B cell (primary cell): Measurements from ENCODE around the gene SGCD. TPM values are rescaled to one million over a fixed set of nuclear protein-coding genes. Genes with fewer than 3 reads are reported as not detected.

Source experiments
- ATAC-seq: fragments of 200-7000 bp; cut with Tn5 transposase; one replicate; pipeline ENCODE4 v1.10.0; 2021; ENCODE audit warnings: low read depth, mild to moderate bottlenecking, moderate number of reproducible peaks, moderate library complexity
- CTCF ChIA-PET: fragments of 350-600 bp; sonication (Branson Sonifier 250); formaldehyde crosslinking; loops from one replicate; lab custom pipeline; 2021; ENCODE audit warnings: antibody characterized with exemption, inconsistent platforms; lab: Charles Lee
- POLR2A ChIA-PET: fragments of 350-600 bp; sonication (Branson Sonifier 250); formaldehyde crosslinking; loops from one replicate; lab custom pipeline; 2021; ENCODE audit warnings: antibody characterized with exemption; lab: Charles Lee
- DNase-seq: peaks from one replicate; pipeline ENCODE4 v3.0.0; 2013
- H2AFZ ChIP-seq: 2 replicates; pipeline ENCODE4 v1.6.1; 2012; ENCODE audit warnings: mild to moderate bottlenecking, low read depth, low read length; ENCODE audit not compliant: insufficient read depth, poor library complexity, severe bottlenecking
- H3K27ac ChIP-seq, 2 donors: 1 replicate in 1 of 2; 2 replicates in 1 of 2; pipeline ENCODE4 v1.5.1; 2012 to 2013; ENCODE audit warnings: low read length in 2 of 2, mild to moderate bottlenecking in 2 of 2, moderate library complexity in 1 of 2
- H3K27me3 ChIP-seq, 4 experiments: fragments of 200-600 bp in 1 of 4; sonication (generic) in 1 of 4; replicated peaks in 1 of 4; 1 replicate in 2 of 4; 2 replicates in 2 of 4; pipeline versions ENCODE4 v1.6.1 to v1.7.0; 2013 to 2016; ENCODE audit warnings: low read length in 3 of 4, mild to moderate bottlenecking in 2 of 4, mixed read lengths in 1 of 4, moderate library complexity in 1 of 4; ENCODE audit not compliant: insufficient read depth in 4 of 4, control insufficient read depth in 3 of 4; ENCODE audit errors: control extremely low read depth in 1 of 4
- H3K36me3 ChIP-seq, 2 experiments: replicated peaks in 1 of 2; 1 replicate in 1 of 2; 2 replicates in 1 of 2; pipeline versions ENCODE4 v1.6.1 to v1.7.1; 2013; ENCODE audit warnings: low read length in 1 of 2; ENCODE audit not compliant: insufficient read depth in 2 of 2, control insufficient read depth in 1 of 2; ENCODE audit errors: control extremely low read depth in 1 of 2, extremely low read depth in 1 of 2
- H3K4me1 ChIP-seq, 2 donors: fragments of 200-600 bp in 1 of 2; sonication (generic) in 1 of 2; 1 replicate in 1 of 2; 2 replicates in 1 of 2; pipeline versions ENCODE4 v1.5.1 to v1.6.1; 2013 to 2017; ENCODE audit warnings: low read length in 2 of 2; ENCODE audit not compliant: control insufficient read depth in 2 of 2, insufficient read depth in 2 of 2
- H3K4me2 ChIP-seq: replicated peaks from 2 replicates; pipeline ENCODE3; 2012; ENCODE audit warnings: mild to moderate bottlenecking, low read depth, low read length; ENCODE audit not compliant: poor library complexity, severe bottlenecking
- H3K4me3 ChIP-seq, 5 experiments: fragments of 200-600 bp in 1 of 5; sonication (generic) in 1 of 5; 1 replicate in 3 of 5; 2 replicates in 2 of 5; pipeline versions ENCODE4 v1.5.1 to v1.7.0; 2011 to 2016; ENCODE audit warnings: low read length in 4 of 5, mild to moderate bottlenecking in 4 of 5, low read depth in 2 of 5, control low read depth in 1 of 5, moderate library complexity in 1 of 5; ENCODE audit not compliant: insufficient read depth in 1 of 5; ENCODE audit errors: control extremely low read depth in 1 of 5, extremely low read depth in 1 of 5
- H3K79me2 ChIP-seq: fragments of 200-600 bp; sonication (generic); one replicate; pipeline ENCODE4 v1.6.0; 2016; ENCODE audit warnings: low read length; ENCODE audit not compliant: control insufficient read depth, insufficient read depth
- H3K9ac ChIP-seq: fragments of 200-600 bp; sonication (generic); 2 replicates; pipeline ENCODE4 v1.6.1; 2017; ENCODE audit warnings: mild to moderate bottlenecking, low read length, moderate library complexity
- H3K9me3 ChIP-seq, 3 donors: one replicate each; pipeline versions ENCODE4 v1.6.1 to v1.7.1; 2013; ENCODE audit warnings: low read length in 2 of 3; ENCODE audit not compliant: control insufficient read depth in 2 of 3, insufficient read depth in 1 of 3; ENCODE audit errors: control extremely low read depth in 1 of 3
- H4K20me1 ChIP-seq: 2 replicates; pipeline ENCODE4 v1.6.0; 2012; ENCODE audit warnings: mild to moderate bottlenecking, low read length; ENCODE audit not compliant: insufficient read depth, control insufficient read depth, poor library complexity, severe bottlenecking
- H3K27ac Mint-ChIP-seq: one replicate; pipeline ENCODE4 v1.8.0; 2021; ENCODE audit warnings: mixed read lengths
- H3K27me3 Mint-ChIP-seq: one replicate; pipeline ENCODE4 v1.8.0; 2021; ENCODE audit warnings: mixed read lengths
- H3K4me1 Mint-ChIP-seq: one replicate; pipeline ENCODE4 v1.8.0; 2021; ENCODE audit warnings: mixed read lengths
- H3K4me3 Mint-ChIP-seq: one replicate; pipeline ENCODE4 v1.8.0; 2021; ENCODE audit warnings: mixed read lengths
- H3K9me3 Mint-ChIP-seq: one replicate; pipeline ENCODE4 v1.8.0; 2022; ENCODE audit warnings: mixed read lengths; ENCODE audit not compliant: insufficient read depth
- EZH2 ChIP-seq: IDR thresholded peaks from 2 replicates; pipeline ENCODE4 v1.6.1; 2012; ENCODE audit warnings: borderline replicate concordance, low read depth, mild to moderate bottlenecking, moderate library complexity, low read length; ENCODE audit not compliant: insufficient read depth, poor library complexity, severe bottlenecking
- WGBS: methylation state at CpG from one replicate; pipeline ENCODE4 v1.1.5; 2013; ENCODE audit warnings: missing lambda C conversion rate; ENCODE audit not compliant: insufficient coverage; 5-methylcytosine and 5-hydroxymethylcytosine counted together
- intact Hi-C: fragments of 100-400 bp; cut with micrococcal nuclease; formaldehyde crosslinking; loops from one replicate; pipeline ENCODE4 v1.10.0; 2022
- polyA plus RNA-seq: library from polyadenylated mRNA; depleted of rRNA; stranded (reverse); fragments of >200 nt; gene quantifications from 2 replicates; pipeline ENCODE4 v1.2.3, GENCODE V29; 2012
- total RNA-seq, 2 donors: library from RNA; stranded (reverse); fragments of 120-200 nt in 1 of 2; gene quantifications; 1 replicate in 1 of 2; 2 replicates in 1 of 2; pipeline versions ENCODE4 v1.2.3 to v1.2.4, GENCODE V29; 2013 to 2022
- TF ChIP-seq, protein P1 (sequence below): fragments of 200-600 bp; IDR thresholded peaks from one replicate; pipeline ENCODE4 v1.8.0; 2022; ENCODE audit warnings: antibody characterized with exemption, mild to moderate bottlenecking

The SGCD gene
- total and polyA plus RNA-seq, 2 donors (not counting 1 experiment from before 2014, with no cell fraction given), result not detected

DNA sequence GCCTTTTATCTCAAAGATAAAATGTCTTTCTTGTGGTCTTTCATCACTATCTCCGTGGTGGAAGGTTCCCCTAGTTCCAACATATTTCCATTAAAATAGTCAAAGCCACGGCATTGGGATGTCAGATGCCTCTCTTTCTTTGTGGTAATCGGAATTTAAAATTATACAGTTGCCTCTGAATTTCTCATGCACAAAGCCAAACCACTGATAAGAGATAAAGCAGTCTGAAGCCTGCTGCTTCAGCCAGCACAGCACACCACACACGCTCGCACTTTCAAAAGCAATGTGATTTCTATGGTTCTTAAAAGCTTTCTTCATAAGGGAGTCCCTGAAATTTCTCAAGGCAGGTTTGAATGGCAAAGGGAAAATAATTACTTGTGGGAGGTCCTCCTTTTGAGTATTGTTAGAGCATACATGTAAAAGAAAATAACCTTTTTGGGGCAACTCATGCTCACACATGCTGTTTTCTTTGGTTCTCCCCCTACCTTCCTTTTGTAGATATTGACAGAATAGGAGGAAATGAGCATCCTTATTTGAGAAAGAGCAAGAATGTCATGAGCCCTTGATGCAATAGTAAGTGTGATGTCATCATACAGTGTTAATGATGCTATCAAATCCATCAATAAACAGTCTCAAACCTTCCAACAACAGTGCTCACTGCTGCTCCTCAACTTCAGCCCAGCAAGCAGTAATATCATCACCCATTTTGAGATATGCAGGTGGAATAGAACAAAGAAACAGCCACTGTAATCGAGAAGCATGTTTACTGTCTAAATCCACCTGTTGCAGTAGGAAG lies 437.4 kb downstream of the SGCD start:
- no peaks in the 10 kb centered on the region for H3K79me2 ChIP-seq
- H3K27ac ChIP-seq, result no peak overlapping the region
- Mint-ChIP-seq H3K9me3 (no peaks in the 10 kb centered on the region), H3K27ac (no peak overlapping the region), H3K4me3 (no peak overlapping the region), H3K4me1 (no peaks in the 10 kb centered on the region), H3K27me3 (peaks cover 26% of the 10 kb centered on the region)
- intact Hi-C loops, result no loop called here
- H3K9me3 ChIP-seq, result no peaks in the 10 kb centered on the region
- no peaks in the 10 kb centered on the region for H3K4me1 ChIP-seq
- ChIA-PET CTCF (interaction anchor here (1.1 kb wide), 1 partner anchor 15 kb away, joined by 3 read pairs; no protein-coding TSS in a partner anchor), POLR2A (no interaction called here)
- H3K9ac ChIP-seq, result no peak overlapping the region
- H2AFZ ChIP-seq, result no peak overlapping the region
- no peak for DNase-seq
- no peak overlapping the region for H3K4me2 ChIP-seq
- no peaks in the 10 kb centered on the region for H3K36me3 ChIP-seq
- no peak overlapping the region for H3K4me3 ChIP-seq
- no peak for ATAC-seq
- H3K27me3 ChIP-seq, result peaks cover 0 to 3% (median 1%) of the 10 kb centered on the region in 4 experiments
- no peaks in the 10 kb centered on the region for H4K20me1 ChIP-seq
- TF ChIP-seq, protein P1, sequence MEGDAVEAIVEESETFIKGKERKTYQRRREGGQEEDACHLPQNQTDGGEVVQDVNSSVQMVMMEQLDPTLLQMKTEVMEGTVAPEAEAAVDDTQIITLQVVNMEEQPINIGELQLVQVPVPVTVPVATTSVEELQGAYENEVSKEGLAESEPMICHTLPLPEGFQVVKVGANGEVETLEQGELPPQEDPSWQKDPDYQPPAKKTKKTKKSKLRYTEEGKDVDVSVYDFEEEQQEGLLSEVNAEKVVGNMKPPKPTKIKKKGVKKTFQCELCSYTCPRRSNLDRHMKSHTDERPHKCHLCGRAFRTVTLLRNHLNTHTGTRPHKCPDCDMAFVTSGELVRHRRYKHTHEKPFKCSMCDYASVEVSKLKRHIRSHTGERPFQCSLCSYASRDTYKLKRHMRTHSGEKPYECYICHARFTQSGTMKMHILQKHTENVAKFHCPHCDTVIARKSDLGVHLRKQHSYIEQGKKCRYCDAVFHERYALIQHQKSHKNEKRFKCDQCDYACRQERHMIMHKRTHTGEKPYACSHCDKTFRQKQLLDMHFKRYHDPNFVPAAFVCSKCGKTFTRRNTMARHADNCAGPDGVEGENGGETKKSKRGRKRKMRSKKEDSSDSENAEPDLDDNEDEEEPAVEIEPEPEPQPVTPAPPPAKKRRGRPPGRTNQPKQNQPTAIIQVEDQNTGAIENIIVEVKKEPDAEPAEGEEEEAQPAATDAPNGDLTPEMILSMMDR, result no peak
- no peak for TF ChIP-seq EZH2
- WGBS, result 67% methylated on average over 3 of the region's 6 CpGs

DNA sequence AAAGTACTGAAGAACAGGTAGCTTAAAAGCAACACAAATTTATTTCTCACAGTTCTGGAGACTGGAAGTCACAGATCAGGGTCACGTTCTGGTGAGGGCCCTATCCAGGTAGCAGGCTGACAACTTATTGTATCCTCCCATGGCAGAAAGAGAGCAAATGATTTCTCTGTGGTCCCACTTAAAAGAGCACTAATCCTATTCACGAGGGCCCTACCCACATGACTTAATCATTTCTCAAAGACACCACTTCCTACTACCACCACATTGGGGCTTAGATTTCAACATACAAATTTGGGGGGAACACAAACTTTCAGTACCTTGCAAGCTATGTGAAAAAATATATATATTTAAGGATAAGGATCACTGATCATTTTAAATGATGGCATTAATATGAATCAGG lies 447.3 kb downstream of the SGCD start:
- Mint-ChIP-seq H3K27me3 (peaks cover 21% of the 10 kb centered on the region), H3K9me3 (no peaks in the 10 kb centered on the region), H3K4me3 (no peak overlapping the region), H3K27ac (no peak overlapping the region), H3K4me1 (no peaks in the 10 kb centered on the region)
- Histone ChIP-seq H3K36me3 (no peaks in the 10 kb centered on the region), H2AFZ (no peak overlapping the region), H3K9ac (no peak overlapping the region), H3K27ac (no peak overlapping the region), H3K4me1 (no peaks in the 10 kb centered on the region), H4K20me1 (no peaks in the 10 kb centered on the region), H3K4me3 (no peak overlapping the region), H3K79me2 (no peaks in the 10 kb centered on the region), H3K9me3 (no peaks in the 10 kb centered on the region), H3K4me2 (no peak overlapping the region), H3K27me3 (no peaks in the 10 kb centered on the region)
- 75% methylated on average over 1 of the region's 2 CpGs for WGBS
- intact Hi-C loops, result no loop called here
- TF ChIP-seq, protein P1, result no peak
- TF ChIP-seq EZH2, result no peak
- POLR2A ChIA-PET, result no interaction called here
- CTCF ChIA-PET, result no interaction called here
- ATAC-seq (no peak), DNase-seq (no peak)
